ENCODE results near the gene ADGRL2.

ADGRL2 gene

GRCh38 chr1:81758181-81758580, 42.6 kb upstream of the ADGRL2 start:
- Mint-ChIP-seq H3K4me1 (peaks cover 27% of the 10 kb centered on the region), H3K27ac (peak overlapping the region in 2 of 3 experiments; percentile 35 to 88), H3K36me3 (ENCODE audit: low read depth) (no peaks in the 10 kb centered on the region), H3K9me3 (no peaks in the 10 kb centered on the region), H3K4me3 (peak overlapping the region in 1 of 3 experiments; percentile 6), H3K27me3 (ENCODE audit: low read depth) (no peaks in the 10 kb centered on the region)
- TF ChIP-seq CTCF (IDR thresholded peaks at IDR 0.05; ENCODE audit: unreplicated experiment in 3 of 3), result no peak

- H3K4me3 Mint-ChIP-seq, result no peak overlapping the region
- H3K9me3 Mint-ChIP-seq, result no peaks in the 10 kb centered on the region
- H3K36me3 Mint-ChIP-seq (ENCODE audit: low read depth), result no peaks in the 10 kb centered on the region
- peak; percentile 30 to 53 (median 41) for TF ChIP-seq CTCF (IDR thresholded peaks at IDR 0.05; ENCODE audit: unreplicated experiment in 3 of 3)
- peaks cover 27% of the 10 kb centered on the region for H3K4me1 Mint-ChIP-seq
- H3K27ac Mint-ChIP-seq, result peak overlapping the region in 2 of 3 experiments; percentile 42 to 66
- no peaks in the 10 kb centered on the region for H3K27me3 Mint-ChIP-seq (ENCODE audit: low read depth)
These were observed 40.1 kb upstream of the ADGRL2 start for GRCh38 chr1:81760477-81761097.

GRCh38 chr1:81775510-81775909, 25.2 kb upstream of the ADGRL2 start:
- H3K27ac Mint-ChIP-seq, result no peak overlapping the region
- no peaks in the 10 kb centered on the region for H3K27me3 Mint-ChIP-seq (ENCODE audit: low read depth)
- H3K9me3 Mint-ChIP-seq, result no peaks in the 10 kb centered on the region
- no peaks in the 10 kb centered on the region for H3K36me3 Mint-ChIP-seq (ENCODE audit: low read depth)
- no peaks in the 10 kb centered on the region for H3K4me1 Mint-ChIP-seq
- no peak overlapping the region for H3K4me3 Mint-ChIP-seq
- no peak for TF ChIP-seq CTCF (IDR thresholded peaks at IDR 0.05; ENCODE audit: unreplicated experiment in 3 of 3)

GRCh38 chr1:81780705-81781454, 19.9 kb upstream of the ADGRL2 start:
- no peak for TF ChIP-seq CTCF (IDR thresholded peaks at IDR 0.05; ENCODE audit: unreplicated experiment in 3 of 3)
- no peaks in the 10 kb centered on the region for H3K27me3 Mint-ChIP-seq (ENCODE audit: low read depth)

GRCh38 chr1:81781749-81782148, 19.0 kb upstream of the ADGRL2 start:
- Mint-ChIP-seq H3K36me3 (ENCODE audit: low read depth) (no peaks in the 10 kb centered on the region), H3K9me3 (no peaks in the 10 kb centered on the region), H3K27me3 (ENCODE audit: low read depth) (no peaks in the 10 kb centered on the region), H3K27ac (no peak overlapping the region), H3K4me3 (no peak overlapping the region), H3K4me1 (no peaks in the 10 kb centered on the region)
- no peak for TF ChIP-seq CTCF (IDR thresholded peaks at IDR 0.05; ENCODE audit: unreplicated experiment in 3 of 3)

More at GRCh38 chr1:81780705-81781454, 19.9 kb upstream of the ADGRL2 start:
- Mint-ChIP-seq H3K9me3 (no peaks in the 10 kb centered on the region), H3K36me3 (ENCODE audit: low read depth) (no peaks in the 10 kb centered on the region), H3K4me3 (no peak overlapping the region), H3K27ac (no peak overlapping the region), H3K4me1 (no peaks in the 10 kb centered on the region)
